Hematopoietic multipotent progenitor cell treated with erythropoietin and hydrocortisone succinate and interleukin-3 and kit ligand, for 4 days (in vitro differentiated cells): ENCODE measurements around the gene POGZ.

ENCODE experiments used
- DNase-seq: peaks from one replicate; pipeline ENCODE4 v3.0.0-alpha.2; 2015

POGZ gene

GRCh38 chr1:151370211-151370911 lies 88.9 kb downstream of the POGZ start:
- peak; percentile 98 for DNase-seq

GRCh38 chr1:151369621-151370048 lies 89.7 kb downstream of the POGZ start:
- no peak for DNase-seq

- DNase-seq, result no peak
These were observed 90.0 kb downstream of the POGZ start for GRCh38 chr1:151369302-151369610.

- DNase-seq, result no peak
These were observed 90.6 kb downstream of the POGZ start for GRCh38 chr1:151368393-151369301.

GRCh38 chr1:151367658-151368392 lies 91.5 kb downstream of the POGZ start:
- DNase-seq, result peak; percentile 71

GRCh38 chr1:151364996-151365395 lies 94.3 kb downstream of the POGZ start:
- no peak for DNase-seq

- DNase-seq, result no peak
These were observed 96.8 kb downstream of the POGZ start for GRCh38 chr1:151362308-151363155.

GRCh38 chr1:151361883-151362282 lies 97.4 kb downstream of the POGZ start:
- DNase-seq, result no peak

- DNase-seq, result no peak
These were observed 102.6 kb downstream of the POGZ start for GRCh38 chr1:151356696-151357095.
